ENCODE results near the gene ZNF436.
A peak's percentile ranks its signal among the peaks of the same experiment; 100 is the strongest.

Gene ZNF436

GRCh38 chr1:23367451-23367790, 2.2 kb downstream of the ZNF436 start:
- DNase-seq (ENCODE audit: low read depth in 4 of 4, low spot score in 1 of 4) = no peak

DNA sequence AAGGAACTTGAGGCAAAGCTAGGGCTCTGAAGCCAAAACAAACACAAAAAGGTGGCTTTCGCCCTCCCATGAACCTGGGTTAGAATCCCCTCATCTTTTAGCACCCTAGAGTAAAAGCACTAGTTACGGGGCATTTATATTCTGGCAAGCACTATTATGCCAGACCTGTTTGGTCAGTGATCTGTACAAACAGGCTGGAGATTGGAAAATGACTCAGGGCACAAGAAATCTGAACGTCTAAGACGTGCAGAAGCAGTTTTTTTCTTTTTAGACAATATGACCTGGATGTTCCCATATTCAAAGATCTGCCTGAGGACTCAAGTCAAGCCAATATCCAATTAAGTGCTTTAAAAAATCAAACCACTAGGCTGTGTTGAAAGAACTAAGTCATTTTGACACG, 3.0 kb downstream of the ZNF436 start:
- DNase-seq (ENCODE audit: low read depth in 4 of 4, low spot score in 1 of 4) = no peak

- no peak for DNase-seq (ENCODE audit: low read depth in 4 of 4, low spot score in 1 of 4)
Observed at GRCh38 chr1:23366146-23366545, 3.5 kb downstream of the ZNF436 start.

DNA sequence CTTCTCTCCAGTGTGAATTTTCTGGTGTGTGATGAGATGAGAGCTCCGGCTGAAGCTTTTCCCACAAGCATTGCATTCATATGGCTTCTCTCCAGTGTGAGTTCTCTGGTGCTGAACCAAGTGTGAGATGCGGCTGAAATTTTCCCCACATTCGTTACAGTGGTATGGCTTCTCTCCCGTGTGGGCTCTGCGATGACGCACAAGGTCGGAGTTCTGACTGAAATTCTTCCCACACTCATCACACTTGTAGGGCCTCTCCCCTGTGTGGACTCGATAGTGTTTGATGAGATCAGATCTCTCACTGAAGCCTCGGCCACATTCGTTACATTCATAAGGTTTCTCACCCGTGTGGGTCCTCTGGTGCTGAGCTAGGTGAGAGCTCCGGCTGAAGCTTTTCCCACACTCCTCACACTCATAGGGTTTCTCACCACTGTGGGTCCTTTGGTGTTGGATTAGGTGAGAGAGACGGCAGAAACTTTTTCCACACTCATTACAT, 7.4 kb downstream of the ZNF436 start:
- DNase-seq (ENCODE audit: low read depth in 4 of 4, low spot score in 1 of 4) = no peak

- DNase-seq (ENCODE audit: low read depth in 4 of 4, low spot score in 1 of 4) = no peak
Observed at GRCh38 chr1:23358310-23358875, 11.2 kb downstream of the ZNF436 start.

GRCh38 chr1:23357138-23357908, 12.3 kb downstream of the ZNF436 start:
- no peak for DNase-seq (ENCODE audit: low read depth in 4 of 4, low spot score in 1 of 4)

- no peak for DNase-seq (ENCODE audit: low read depth in 4 of 4, low spot score in 1 of 4)
Observed at GRCh38 chr1:23356471-23357137, 13.0 kb downstream of the ZNF436 start.

DNA sequence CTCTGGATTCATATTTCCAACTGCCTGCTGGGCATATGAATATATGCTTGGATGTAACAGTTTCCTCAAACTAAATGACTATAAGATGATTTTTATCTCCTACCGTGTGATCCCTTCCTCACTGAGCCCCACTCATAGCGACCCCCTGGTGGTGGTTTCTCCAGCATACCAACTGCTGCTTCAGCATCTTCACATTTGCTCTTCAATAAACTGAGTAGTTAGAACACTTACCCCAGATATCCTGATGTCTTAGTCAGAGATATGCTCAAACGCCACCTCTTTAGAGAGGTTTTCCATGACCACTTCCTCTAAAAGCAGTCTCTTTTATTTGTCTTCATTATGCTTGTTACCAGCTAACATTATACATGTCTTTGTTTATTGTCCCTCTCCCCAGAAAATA, 15.4 kb downstream of the ZNF436 start:
- no peak for DNase-seq (ENCODE audit: low read depth in 4 of 4, low spot score in 1 of 4)

GRCh38 chr1:23352096-23352695, 17.4 kb downstream of the ZNF436 start:
- DNase-seq (ENCODE audit: low read depth in 4 of 4, low spot score in 1 of 4) = no peak

DNA sequence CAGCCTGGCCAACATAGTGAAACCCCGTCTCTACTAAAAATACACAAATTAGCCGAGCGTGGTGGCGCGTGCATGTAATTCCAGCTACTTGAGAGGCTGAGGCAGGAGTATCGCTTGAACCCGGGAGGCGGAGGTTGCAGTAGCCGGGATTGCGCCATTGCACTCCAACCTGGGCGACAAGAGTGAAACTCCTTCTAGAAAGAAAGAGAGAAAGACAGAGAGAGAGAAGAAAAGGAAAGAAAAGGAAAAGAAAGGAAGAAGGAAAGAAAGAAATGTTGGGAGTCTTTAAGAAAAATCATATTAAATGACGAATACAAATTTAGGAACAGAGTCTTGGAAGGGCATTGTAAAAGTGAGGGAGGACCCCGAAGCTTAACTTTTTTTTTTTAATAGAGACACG, 23.7 kb downstream of the ZNF436 start:
- DNase-seq (ENCODE audit: low read depth in 4 of 4, low spot score in 1 of 4) = no peak

GRCh38 chr1:23344987-23345472, 24.6 kb downstream of the ZNF436 start:
- DNase-seq (ENCODE audit: low read depth in 4 of 4, low spot score in 1 of 4) = no peak

DNA sequence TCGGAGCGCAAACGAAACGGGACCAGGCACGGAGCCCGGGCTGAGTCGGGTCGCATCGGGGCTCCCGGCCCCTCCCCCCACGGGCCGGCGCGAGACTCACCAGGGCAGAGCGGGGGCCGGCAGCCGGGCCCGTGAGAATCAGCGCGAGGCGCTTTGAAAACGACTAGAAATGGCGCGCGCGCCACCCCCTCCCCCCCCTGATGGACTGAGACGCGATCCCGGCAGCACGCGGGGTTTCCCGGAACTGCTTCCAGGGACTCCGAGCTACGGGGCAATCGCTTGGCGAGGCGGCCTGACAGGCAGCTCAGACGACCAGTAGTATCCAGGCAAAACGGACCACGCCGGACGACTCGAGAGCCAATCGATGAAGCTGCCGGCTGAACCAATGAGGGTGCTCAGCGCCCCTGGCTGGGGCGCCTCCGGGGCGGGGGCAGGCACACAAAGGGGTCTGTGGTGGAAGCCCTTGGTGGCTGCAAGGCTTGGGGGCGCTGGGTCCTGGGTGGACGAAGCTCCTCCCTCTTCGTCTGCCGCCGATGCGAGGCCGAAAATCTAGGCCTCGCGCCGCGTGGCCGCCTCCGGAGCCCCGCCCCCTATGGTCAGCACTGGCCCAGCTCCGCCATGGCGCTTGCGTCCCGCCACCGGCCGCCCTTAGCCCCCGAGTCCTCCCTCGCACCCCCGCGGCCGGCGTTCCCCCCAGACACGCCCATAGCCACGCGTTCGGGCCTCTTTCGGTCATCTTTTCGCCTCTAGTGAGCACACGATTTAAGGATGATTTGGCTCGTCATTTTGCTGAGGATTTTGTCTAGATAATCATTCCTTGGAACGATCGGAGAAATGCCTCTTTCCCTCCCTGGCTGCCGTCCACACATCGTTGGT, 25.3 kb downstream of the ZNF436 start, which contains the start of gene HNRNPR:
Gene HNRNPR (minus strand): TSS at position 174 of the 876 bp plus-strand sequence. CDS start 3,276 bp downstream, outside the sequence.
- DNase-seq (ENCODE audit: low read depth in 4 of 4, low spot score in 1 of 4) = peak; percentile 97 to 100 (median 98)

DNA sequence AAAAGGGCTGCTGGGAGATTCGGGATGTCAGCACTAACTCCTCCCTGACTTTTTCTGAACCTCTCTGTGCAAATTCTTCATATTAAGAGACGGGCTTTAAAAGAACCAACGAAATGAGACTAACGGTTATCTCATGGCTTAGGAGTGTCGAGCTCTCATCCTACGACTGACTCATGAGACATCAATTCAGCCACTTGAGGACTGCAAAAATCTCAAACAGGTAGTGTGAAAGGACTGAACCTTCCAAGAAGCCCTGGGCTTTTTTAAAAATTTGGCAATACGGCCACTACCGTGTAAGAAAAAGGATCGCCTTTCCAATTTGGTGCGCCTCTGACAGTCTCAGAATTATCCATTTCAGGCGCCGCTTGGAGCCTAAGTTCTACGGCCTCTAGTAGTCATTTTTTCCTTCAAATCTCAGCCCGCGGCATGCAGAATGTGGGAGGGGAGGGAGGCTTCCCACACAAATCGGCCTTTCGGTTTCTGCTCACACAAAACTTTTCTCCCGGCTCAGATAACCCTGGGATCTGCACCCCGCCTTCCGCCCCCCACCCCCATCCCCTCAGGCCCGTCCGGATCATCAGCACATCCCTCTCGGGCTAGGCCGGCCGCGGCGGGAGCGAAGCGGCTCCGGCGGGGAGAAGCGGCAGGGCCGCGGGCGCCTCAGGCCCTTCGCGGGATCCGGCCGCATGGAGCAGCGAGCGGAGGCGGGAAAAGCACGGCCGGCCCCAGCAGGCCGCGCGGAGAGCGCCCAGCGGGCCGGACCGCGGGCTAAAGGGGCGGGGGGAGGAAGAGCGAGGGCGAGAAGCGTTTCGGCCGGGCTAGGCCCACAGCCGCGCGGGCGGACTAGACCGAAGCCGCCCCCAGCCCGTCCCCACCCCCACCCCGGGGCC, 26.2 kb downstream of the ZNF436 start:
- peak in 3 of 4 experiments; percentile 12 to 51 (median 47) for DNase-seq (ENCODE audit: low read depth in 4 of 4, low spot score in 1 of 4)

GRCh38 chr1:23341931-23342692, 27.5 kb downstream of the ZNF436 start:
- DNase-seq (ENCODE audit: low read depth in 4 of 4, low spot score in 1 of 4) = no peak

DNA sequence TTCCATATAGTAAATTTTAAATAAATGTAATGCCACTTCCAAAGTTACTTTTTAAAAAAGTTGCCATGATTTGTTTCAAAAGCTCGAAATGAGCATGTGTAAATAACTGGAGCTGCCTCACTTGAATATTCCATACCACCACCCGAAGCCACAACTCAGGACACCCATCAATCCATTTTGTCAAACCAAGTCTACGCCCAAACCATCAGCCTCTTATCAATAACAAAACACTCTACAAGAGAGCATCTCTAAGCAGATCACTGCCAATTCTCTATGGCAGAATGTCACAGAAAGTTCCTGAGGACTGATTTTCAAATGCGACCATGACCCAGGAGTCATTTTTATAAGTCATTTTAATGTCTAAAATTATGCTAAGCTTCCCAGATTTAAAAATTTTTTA, 30.0 kb downstream of the ZNF436 start:
- DNase-seq (ENCODE audit: low read depth in 4 of 4, low spot score in 1 of 4) = no peak

DNA sequence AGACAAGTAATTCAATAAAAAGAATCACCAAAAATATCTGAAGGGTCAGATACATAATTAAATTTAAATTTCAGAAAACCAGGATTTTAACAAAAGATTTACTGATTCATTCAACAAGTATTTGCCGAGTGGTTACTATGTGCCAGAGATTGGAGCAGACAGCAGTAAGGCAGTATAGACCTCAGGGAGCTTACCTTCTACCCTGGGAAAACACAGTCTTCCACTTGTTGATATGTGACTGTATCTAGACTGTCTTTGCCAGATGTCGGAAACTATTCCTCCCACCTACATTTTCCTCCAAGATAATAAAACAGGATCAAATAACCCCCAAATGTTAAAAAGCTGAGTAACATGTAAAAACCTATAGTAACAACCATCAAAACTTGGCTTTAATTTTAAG, 31.8 kb downstream of the ZNF436 start:
- no peak for DNase-seq (ENCODE audit: low read depth in 4 of 4, low spot score in 1 of 4)

DNA sequence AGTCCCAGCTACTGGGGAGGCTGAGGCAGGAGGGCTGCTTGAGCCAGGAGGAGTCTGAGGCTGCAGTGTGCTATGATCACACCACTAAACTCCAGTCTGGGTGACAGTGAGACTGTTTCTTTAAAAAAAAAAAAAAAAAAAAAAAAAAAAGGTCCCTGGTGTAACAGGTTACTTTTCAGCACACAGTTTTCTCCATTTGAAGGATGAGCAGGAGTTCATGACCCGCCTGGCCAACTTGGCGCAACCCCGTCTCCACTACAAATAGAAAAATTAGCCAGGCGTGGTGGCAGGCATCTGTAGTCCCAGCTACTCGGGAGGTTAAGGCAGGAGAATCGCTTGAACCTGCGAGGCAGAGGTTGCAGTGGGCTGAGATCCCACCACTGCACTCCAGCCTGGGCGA, 37.9 kb downstream of the ZNF436 start:
- DNase-seq (ENCODE audit: low read depth in 4 of 4, low spot score in 1 of 4) = no peak

GRCh38 chr1:23330846-23331245, 38.8 kb downstream of the ZNF436 start:
- no peak for DNase-seq (ENCODE audit: low read depth in 4 of 4, low spot score in 1 of 4)

DNA sequence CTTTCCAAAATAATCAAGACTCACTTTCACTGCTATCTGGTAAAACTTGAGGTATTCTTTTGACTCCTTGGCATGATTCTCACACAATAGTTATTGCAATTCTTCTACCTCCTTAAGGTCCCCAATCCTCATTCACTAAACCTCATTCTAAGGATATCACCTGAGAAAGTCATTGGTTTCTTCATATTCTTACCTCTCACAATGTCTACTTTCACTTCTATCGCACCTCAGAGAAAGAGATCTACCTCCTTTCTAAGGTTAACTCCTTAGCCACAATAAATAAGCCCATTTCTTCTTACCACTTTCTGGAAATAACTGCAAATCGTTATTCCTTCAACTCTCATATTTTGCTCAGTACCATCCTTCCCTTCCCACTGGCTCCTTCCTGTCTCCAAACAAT, 44.2 kb downstream of the ZNF436 start:
- no peak for DNase-seq (ENCODE audit: low read depth in 4 of 4, low spot score in 1 of 4)
